ENCODE results near the gene RUSF1.
"Not testable (repeated sequence)": the region's sequence is repeated elsewhere in the genome, so short reads cannot be mapped to it uniquely, and the experiment has no call there.

Gene RUSF1

GRCh38 chr16:31513884-31514283, 5.7 kb upstream of the RUSF1 start:
- DNase-seq = no peak

DNA sequence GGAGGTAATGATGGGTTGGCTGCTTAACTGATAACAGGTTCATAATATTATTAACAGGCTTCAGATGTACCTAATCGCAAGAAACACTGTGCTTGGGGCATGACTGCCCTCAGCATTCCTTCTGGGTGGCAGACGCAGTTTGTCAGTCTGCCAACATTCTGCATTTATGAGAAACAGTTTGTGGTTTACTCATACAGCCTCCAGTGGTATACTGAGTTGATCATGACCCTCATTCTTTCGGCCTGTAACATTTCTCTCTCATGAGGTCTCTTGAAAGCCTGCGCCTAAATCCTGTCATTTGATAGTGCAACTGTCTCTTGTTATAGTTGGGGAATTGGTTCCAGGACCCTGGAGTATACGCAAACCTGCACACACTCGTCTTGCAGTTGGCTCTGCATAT, 4.9 kb upstream of the RUSF1 start:
- DNase-seq = no peak

- peak; percentile 48 for DNase-seq
Observed at GRCh38 chr16:31508706-31509195, 560 bp upstream of the RUSF1 start.

DNA sequence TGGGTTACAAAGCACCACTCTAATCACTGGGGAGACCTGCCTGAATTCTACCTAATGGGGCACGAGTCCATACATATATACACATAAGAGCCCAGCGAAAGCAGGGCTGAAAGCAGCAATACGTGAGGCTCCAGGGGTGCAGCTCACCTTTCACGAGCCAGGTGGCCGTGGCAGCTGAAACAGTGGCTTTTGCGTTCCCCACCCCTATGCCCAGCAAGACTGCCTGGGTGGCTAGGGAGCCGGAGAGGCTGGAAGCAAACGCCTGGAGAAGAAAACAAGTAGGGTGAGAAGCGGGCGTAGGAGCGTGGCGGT, 618 bp downstream of the RUSF1 start:
- DNase-seq = no peak

GRCh38 chr16:31505483-31505882, 2.7 kb downstream of the RUSF1 start:
- DNase-seq = no peak

DNA sequence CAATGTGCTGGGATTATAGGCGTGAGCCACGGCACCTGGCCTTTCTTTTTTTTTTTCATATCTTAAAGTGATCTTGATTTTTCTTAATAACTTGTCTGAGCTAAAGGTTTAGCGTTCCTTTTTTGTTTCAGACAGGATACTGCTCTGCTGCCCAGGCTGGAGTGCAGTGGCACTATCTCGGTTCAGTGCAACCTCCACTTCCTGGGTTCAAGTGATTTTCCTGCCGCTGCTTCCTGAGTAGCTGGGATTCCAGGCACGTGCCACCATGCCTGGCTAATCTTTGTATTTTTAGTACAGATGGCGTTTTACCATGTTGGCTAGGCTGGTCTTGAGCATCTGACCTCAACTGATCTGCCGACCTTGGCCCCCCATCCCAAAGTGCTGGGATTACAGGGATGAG, 4.0 kb downstream of the RUSF1 start:
- no peak for DNase-seq

DNA sequence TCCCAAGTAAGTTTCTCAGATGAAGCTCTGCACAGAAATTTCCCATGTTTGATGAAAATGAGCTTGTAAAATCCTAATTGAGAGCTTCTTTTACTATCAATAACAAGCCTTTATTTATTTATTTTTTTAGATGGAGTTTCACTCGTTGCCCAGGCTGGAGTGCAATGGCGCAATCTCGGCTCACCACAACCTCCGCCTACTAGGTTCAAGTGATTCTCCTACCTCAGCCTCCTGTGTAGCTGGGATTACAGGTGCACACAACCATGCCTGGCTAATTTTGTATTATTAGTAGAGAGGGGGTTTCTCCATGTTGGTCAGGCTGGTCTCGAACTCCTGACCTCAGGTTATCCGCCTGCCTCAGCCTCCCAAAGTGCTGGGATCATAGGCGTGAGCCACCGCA, 4.6 kb downstream of the RUSF1 start:
- DNase-seq = not testable (repeated sequence)

GRCh38 chr16:31502981-31503380, 5.2 kb downstream of the RUSF1 start:
- no peak for DNase-seq

DNA sequence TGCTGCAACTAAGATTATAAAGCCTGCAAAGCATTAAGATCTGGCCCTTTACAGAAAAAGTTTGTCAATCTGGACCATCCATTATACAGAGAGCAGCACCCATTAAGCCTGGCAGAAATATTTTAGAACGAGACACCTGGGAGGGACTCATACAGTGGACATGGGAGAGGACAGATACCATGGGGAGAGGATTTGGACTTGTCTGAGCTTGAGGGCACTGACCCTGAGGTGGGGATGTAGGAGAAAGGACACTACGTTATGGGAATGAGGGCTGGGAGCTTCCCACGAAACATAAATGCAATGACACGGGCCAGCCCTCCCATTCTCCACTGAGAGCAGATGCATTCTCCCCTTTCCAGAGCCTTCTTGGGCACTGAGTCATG, 6.2 kb downstream of the RUSF1 start:
- no peak for DNase-seq

GRCh38 chr16:31501226-31501965, 6.8 kb downstream of the RUSF1 start:
- DNase-seq = no peak

- DNase-seq = no peak
Observed at GRCh38 chr16:31499928-31500327, 8.3 kb downstream of the RUSF1 start.

- no peak for DNase-seq
Observed at GRCh38 chr16:31498493-31498892, 9.7 kb downstream of the RUSF1 start.

DNA sequence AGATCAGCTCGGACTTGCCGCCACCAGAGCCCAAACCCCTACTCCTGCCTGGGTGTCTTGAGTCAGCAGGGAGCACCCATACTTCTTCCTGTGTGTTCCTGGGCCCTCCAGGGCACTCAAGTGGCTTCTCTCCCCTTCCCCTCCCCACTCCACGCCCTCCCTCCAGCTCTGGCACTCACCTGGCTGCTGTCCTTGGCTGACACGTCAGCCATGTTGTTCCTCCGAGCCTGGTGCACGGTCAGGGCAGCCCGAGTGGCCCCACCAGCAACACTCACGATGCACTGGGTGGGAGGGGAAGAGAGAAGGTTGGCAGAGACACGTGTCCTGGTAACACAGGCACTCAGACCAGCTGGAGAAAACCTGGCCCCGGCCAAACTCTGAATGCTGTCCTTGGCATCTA, 11.5 kb downstream of the RUSF1 start:
- DNase-seq = no peak

DNA sequence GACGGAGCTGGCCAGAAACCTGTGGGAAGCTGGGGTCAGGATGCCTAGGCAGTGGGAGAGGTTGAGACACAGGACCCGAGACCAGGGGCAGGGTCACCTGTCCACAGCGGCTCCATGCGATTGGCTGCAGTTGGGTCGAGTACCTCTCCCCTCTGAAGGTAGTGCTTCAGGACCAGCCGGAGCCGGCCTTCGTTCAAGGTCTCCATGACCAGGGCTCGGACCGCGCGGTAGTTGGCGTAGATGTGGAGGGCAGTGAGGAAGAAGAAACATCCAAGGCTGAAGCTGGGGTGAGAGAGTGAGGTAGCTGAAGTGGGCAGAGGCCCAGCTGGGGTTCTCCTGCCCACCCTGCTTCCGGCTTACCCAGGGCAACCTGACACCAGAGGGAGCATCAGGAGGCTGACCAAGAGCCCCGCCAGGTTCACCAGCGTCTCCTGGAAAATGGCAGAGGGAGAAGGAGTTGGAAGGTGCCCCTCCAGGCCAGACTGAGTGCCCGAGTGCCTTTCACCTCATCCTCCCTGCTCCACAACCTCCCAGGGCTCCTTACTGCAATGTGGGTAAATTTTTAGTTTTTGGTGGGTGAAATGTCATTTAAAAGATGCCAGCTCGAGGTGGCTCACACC, 14.6 kb downstream of the RUSF1 start:
- no peak for DNase-seq

DNA sequence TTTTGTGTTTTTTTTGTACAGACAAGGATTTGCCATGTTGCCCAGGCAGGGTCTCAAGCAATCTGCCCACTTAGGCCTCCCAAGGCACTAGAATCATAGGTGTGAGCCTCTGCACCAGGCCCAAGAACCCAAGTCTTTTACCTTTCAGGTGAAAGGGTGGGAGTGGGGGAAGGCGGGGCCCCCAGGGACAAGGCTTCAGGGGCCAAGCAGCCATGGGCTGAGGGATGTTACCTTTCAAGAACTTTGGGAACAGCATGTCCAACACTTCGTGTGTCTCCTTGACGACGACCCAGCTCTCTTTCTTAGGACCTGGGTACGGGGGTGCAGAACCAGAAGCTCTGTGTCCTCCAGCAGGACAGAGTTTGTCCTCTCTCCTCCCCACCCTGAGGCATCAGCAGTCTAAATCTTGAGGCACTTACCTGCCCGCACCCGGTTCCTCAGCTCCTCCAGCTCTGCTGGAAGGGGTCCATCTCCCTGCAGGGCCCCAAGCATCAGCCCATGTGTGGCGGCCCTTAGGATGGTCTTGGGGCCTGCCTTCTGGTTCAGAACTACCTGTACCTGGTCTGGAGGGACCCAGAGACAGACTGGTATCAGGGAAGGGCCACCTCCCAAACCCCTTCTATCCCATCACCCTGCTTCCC, 16.3 kb downstream of the RUSF1 start:
- no peak for DNase-seq

- DNase-seq = no peak
Observed at GRCh38 chr16:31489616-31490584, 18.3 kb downstream of the RUSF1 start.

DNA sequence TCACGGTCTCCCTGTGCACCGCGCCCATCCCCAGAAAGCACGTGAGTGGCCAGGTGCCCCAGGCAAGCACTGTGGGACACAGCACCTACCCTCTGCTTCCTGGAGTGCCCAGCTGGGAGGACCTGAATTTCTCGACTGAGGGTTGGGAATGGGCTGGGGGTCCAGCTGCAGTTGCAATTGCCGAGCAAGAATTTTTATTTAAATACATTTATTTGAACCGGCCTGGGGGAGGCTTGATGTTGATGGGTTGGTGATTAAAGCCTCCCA, 19.0 kb downstream of the RUSF1 start:
- no peak for DNase-seq

GRCh38 chr16:31488468-31489297, 19.5 kb downstream of the RUSF1 start:
- peak; percentile 45 for DNase-seq

GRCh38 chr16:31487720-31488467, 20.3 kb downstream of the RUSF1 start:
- peak; percentile 85 for DNase-seq

DNA sequence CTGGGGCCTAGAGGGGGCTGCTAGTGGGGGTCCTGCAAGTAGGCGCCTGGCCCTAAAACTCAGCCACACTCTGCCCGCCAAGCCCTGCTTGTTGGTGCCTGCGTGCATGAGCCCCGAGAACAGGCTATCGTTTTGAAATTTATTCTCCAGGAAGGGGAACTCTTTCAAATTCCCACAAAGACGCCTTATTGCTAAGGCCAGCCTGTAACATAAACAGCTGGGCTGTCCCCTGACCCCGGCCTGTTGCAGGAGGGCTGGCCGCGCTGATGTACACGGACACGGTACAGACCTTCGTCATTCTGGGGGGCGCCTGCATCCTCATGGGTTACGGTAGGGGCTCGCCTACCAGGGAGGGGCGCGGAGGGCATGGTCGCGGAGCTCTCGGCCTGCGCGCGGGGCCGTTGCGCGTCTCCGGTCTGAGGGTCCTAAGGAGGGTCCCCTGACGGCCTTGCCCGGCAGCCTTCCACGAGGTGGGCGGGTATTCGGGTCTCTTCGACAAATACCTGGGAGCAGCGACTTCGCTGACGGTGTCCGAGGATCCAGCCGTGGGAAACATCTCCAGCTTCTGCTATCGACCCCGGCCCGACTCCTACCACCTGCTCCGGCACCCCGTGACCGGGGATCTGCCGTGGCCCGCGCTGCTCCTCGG, 21.0 kb downstream of the RUSF1 start:
- DNase-seq = peak; percentile 20

- DNase-seq = no peak
Observed at GRCh38 chr16:31486045-31486444, 22.1 kb downstream of the RUSF1 start.
